CD4-positive, alpha-beta T cell treated with Interleukin-2 at 100 ng/mL for 4 hours (primary cell): ENCODE measurements around the gene RPL28.

Source experiments
- DNase-seq: peaks from one replicate; pipeline ENCODE4 v3.0.0-alpha.2; 2020; ENCODE audit warnings: low spot score

RPL28 gene

GRCh38 chr19:55373993-55374757 is 11.6 kb upstream of the RPL28 start:
- DNase-seq = no peak

GRCh38 chr19:55376241-55376933 is 9.3 kb upstream of the RPL28 start, which contains the start of gene TMEM190:
TSS of gene TMEM190 (plus strand) at chr19:55376826. CDS start at chr19:55376854, 28 bp downstream.
- DNase-seq = no peak

DNA sequence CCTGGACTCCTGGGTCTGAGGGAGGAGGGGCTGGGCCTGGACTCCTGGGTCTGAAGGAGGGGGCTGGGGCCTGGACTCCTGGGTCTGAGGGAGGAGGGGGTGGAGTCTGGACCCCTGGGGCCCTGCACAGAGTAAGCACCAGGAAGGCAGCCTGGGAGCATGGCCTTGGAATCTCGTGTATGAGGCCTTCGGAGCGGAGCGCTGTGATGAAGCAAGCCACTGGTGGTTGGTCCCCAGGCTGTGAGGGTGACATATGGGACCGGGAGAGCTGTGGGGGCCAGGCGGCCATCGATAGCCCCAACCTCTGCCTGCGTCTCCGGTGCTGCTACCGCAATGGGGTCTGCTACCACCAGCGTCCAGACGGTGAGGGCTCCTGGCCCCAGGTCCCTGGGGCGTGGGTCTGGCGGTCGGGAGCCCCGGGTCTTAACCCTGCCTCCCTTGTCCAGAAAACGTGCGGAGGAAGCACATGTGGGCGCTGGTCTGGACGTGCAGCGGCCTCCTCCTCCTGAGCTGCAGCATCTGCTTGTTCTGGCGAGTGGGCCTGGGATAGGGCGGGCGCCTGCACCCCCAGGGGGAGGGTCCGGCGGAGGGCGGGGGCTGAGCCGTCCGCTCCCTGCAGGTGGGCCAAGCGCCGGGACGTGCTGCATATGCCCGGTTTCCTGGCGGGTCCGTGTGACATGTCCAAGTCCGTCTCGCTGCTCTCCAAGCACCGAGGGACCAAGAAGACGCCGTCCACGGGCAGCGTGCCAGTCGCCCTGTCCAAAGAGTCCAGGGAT is 8.2 kb upstream of the RPL28 start:
- no peak for DNase-seq

- no peak for DNase-seq
Observed at GRCh38 chr19:55379174-55379573, 6.6 kb upstream of the RPL28 start.

- DNase-seq = no peak
Observed at GRCh38 chr19:55382013-55382412, 3.7 kb upstream of the RPL28 start.

GRCh38 chr19:55382522-55383054 is 3.1 kb upstream of the RPL28 start:
- DNase-seq = no peak

DNA sequence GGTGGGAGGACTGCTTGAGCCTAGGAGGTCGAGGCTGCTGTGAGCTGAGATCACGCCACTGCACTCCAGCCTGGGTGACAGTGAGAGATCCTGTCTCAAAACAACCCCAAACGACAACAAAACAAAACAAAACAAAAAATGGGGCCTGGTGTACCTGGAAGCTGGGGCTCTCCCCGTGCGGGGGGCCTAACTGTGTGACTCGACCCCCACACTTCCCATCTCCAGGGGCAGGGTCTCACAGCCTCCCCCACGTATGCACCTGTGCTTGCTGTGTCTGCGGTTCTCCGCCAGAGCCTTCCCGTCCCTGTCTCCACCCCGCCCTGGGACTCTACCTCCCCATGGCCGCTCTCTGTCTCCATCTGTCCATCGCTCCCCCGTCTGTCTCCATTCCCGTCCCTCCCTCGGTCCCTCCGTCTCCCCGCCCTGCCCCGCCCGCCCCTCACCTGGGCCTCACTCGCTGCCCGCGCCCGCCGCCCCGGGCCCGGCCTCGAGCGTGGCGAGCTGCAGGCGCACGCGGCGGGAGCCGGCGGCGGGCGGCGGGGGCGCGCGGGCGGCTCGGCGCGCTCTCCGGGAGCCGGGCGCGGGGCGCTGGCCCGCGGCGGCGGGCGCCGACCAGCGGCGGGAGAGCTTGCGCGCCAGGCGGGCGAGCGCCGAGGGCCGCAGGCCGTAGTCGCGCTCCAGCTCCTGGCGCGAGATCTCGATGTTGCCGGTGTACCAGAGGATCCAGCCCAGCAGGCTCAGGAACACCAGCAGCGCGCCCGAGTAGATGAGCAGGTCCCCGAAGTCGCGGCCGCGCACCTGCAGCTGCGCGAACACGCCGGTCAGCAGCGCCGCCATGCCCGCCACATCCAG is 2.2 kb upstream of the RPL28 start:
- peak; percentile 38 for DNase-seq

DNA sequence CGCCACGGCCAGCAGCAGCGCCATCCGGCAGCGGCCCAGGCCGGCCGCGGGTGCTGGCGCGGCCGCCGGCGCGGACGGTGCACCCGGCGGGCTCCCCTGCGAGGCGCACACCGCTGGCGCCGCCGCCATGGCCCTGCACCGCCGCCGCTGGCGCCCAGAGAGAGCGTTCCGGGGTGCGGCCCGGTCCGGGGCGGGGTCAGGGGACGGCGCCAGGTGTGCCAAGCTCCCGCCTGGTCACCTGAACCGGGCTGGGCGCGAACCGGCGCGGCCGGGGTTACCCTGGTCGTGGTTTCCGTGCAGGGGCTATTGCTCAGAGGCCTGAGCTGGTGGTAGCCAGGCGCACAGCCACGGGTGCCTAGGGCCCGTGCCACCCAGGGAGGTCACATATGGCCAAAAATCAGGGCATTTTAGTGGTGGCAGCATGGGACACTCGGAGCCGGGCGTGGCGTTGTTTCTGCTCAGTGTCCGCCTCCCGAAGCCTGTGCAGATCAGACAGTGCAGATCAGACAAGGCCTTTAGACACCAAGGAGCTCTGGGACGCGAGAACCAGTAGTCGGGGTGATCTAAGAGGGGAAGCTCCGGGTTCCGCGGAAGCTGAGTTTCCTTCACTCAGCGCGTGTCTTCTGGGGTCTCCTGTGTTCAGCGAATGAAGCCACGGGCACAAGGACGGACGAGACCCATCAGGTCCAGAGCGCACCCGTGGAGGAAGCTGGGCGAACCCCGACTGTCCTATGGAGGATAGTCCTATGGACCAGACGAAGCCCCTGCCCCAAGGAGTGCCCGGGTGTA is 1.4 kb upstream of the RPL28 start, which contains the start of gene TMEM238:
Gene TMEM238 (minus strand): TSS at position 162 of the 789 bp plus-strand sequence. CDS start 33 bp downstream, at position 129.
- peak; percentile 30 for DNase-seq

DNA sequence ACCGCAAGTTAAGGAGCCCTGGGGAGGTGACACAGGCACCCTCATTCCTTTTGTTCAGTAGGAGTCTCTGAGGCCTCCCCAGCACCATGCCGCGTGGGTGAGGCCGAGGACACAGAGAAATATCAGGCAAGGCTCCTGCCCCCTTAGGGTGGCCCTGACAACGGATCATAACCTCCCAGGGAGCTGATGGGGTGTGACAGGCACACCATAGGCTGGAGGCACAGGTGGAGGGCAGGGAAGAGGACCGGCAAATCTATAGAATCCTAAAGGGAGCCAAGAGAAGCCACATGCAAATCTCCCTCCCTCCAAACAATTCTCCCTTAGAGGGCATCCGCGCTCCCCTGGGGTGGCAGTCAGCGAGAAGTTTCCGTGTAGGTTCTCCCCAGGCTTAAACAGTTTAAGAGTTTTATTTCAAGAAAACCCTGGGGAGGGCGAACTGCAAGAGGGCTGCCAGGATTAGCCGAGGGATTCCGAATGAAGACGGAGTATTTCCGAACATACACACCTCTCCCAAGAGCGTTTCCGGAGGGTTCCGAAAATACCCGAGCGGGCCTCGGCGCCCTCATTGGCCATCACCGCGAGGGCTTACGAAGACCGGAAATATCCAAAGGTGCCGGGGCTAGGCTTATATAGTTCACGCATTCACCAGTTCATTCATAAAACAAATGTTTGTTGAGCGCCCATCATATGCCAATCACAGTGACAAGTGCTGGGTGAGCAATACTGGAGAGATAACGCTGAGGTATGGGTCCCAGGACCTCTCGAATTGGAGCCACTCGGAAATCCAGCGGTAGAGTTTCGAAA is 610 bp upstream of the RPL28 start:
- DNase-seq = peak; percentile 98

DNA sequence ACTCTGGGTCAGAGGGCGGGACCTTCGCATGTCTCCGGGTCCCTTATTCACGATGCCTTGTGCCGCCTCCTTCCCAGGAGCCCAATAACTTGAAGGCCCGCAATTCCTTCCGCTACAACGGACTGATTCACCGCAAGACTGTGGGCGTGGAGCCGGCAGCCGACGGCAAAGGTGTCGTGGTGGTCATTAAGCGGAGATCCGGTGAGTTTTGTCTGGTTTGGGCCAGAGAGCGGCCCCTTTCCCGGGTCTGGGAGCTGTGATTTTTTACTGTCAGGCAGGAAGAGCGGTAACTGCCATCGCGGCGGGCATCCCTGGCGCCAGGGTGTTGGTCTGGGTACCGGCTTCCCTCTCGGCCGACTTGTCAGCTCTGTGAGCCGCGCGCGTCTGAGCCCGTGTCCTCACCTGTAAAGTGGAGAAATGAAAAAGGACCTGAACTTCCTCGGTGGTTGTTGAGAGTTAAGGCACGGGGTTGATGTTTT is 800 bp downstream of the RPL28 start:
- DNase-seq = no peak

DNA sequence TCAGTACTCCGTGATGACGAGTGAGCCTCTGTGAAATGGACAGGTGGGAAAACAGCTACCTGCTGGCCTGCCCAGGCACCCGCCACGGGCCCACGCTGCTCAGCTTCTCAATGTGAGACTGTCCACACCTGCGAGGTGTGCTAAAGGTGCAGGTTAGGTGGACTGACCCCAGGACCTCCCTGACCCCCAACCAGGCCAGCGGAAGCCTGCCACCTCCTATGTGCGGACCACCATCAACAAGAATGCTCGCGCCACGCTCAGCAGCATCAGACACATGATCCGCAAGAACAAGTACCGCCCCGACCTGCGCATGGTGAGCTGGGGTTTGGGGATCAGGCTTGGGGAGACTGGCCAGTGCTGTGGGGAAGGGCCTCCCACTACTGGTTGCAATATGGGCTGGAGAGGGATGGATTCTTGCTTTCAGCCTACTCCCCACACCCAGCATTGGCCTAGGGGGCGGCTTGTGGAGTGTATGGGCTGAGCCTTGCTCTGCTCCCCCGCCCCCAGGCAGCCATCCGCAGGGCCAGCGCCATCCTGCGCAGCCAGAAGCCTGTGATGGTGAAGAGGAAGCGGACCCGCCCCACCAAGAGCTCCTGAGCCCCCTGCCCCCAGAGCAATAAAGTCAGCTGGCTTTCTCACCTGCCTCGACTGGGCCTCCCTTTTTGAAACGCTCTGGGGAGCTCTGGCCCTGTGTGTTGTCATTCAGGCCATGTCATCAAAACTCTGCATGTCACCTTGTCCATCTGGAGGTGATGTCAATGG is 2.2 kb downstream of the RPL28 start:
- DNase-seq = no peak

DNA sequence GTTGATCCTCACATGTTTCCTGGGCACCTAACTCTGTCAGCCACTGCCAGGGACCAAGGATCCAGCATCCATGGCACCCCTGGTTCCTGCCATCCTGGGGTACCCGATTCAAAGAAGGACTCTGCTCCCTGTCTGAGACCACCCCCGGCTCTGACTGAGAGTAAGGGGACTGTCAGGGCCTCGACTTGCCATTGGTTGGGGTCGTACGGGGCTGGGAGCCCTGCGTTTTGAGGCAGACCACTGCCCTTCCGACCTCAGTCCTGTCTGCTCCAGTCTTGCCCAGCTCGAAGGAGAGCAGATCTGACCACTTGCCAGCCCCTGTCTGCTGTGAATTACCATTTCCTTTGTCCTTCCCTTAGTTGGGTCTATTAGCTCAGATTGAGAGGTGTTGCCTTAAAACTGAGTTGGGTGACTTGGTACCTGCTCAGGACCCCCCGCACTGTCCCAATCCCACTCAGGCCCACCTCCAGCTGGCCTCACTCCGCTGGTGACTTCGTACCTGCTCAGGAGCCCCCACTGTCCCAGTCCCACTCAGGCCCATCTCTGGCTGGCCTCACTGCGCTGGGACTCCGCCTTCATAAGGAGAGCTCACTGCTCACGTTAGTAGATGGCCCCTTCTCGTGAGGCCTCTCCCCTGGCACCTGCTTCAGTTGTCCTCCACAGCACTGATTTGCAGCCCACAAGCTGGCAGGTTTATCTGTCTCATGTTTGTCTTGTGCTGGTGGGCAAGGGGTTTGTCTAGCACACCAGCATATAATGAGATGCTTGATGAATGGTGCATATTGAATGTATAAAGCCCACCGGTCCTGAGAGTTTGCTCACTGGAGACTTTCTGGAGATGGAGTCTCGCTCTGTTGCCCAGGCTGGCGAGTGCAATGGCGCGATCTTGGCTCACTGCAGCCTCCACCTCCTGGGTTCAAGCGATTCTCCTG is 3.9 kb downstream of the RPL28 start:
- DNase-seq = no peak

GRCh38 chr19:55390461-55390880 is 4.7 kb downstream of the RPL28 start:
- DNase-seq = no peak

DNA sequence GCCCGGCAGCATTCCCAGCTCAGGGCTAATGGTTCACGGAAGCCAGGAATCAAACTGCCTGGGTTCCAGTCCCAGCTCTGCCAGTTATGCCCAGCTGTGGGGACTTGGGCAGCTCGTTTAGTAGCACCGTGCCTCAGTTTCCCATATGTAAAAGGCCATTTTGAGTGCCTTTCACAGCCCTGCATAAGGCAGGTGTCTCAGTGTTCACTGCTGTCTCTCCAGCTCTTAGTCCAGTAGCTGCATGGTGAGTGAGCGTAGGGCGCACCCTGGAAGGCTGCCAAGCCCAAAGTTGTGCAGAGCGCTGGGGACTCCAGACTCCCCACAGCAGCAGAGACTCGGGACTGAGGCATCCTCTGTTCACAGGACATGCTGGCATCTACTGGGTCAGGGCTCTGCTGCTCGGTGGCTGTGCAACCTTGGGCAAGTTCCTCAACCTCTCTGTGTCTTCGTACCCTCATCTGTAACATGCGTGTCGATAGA is 5.5 kb downstream of the RPL28 start:
- no peak for DNase-seq

- DNase-seq = no peak
Observed at GRCh38 chr19:55391702-55392615, 6.2 kb downstream of the RPL28 start.
